RWPE1 (cell line): ENCODE data around the gene SPATA7.

ENCODE experiments used
- CTCF ChIA-PET: fragments of 350-600 bp; sonication (Branson Sonifier 250); formaldehyde crosslinking; extraction: SDS; loops from one replicate; lab custom pipeline; 2021; lab: Yijun Ruan, JAX
- POLR2A ChIA-PET: fragments of 400-600 bp; formaldehyde crosslinking; extraction: SDS; loops from one replicate; lab custom pipeline; 2020; ENCODE audit warnings: antibody characterized with exemption; ENCODE audit not compliant: low non-redundant PET; lab: Yijun Ruan, JAX
- DNase-seq: peaks from one replicate; pipeline ENCODE4 v3.0.0; 2012; ENCODE audit warnings: low spot score
- H3K27ac ChIP-seq: fragments of 450-650 bp; 2 replicates; pipeline ENCODE4 v1.5.1; 2017
- TF ChIP-seq, protein P1 (sequence below): fragments of 450-650 bp; conservative IDR thresholded peaks from 2 replicates; pipeline ENCODE4 v1.5.1; 2017; ENCODE audit warnings: low read depth, mild to moderate bottlenecking

The SPATA7 gene

DNA sequence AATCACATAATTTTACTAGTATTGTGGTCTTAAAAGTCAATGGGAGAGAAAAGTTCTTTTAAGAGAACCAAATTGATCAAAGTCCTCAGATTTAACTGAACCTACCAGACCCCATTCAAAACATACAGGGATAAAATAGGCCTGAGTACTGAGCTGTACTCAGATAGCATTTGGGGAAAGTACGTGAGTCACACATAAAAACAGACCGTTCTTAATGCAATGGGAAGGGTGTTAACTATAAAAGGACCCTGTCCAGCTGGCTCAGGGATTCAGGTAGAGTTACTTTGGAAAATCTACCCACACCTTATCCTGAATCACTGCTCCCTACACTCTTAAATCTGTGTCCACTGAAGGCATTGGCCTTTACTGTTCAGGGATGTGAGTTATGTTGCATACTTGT lies 91.4 kb downstream of the SPATA7 start:
- ChIA-PET CTCF (no interaction called here), POLR2A (no interaction called here)
- no peak for DNase-seq
- no peak overlapping the region for H3K27ac ChIP-seq
- TF ChIP-seq, protein P1, sequence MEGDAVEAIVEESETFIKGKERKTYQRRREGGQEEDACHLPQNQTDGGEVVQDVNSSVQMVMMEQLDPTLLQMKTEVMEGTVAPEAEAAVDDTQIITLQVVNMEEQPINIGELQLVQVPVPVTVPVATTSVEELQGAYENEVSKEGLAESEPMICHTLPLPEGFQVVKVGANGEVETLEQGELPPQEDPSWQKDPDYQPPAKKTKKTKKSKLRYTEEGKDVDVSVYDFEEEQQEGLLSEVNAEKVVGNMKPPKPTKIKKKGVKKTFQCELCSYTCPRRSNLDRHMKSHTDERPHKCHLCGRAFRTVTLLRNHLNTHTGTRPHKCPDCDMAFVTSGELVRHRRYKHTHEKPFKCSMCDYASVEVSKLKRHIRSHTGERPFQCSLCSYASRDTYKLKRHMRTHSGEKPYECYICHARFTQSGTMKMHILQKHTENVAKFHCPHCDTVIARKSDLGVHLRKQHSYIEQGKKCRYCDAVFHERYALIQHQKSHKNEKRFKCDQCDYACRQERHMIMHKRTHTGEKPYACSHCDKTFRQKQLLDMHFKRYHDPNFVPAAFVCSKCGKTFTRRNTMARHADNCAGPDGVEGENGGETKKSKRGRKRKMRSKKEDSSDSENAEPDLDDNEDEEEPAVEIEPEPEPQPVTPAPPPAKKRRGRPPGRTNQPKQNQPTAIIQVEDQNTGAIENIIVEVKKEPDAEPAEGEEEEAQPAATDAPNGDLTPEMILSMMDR = no peak

DNA sequence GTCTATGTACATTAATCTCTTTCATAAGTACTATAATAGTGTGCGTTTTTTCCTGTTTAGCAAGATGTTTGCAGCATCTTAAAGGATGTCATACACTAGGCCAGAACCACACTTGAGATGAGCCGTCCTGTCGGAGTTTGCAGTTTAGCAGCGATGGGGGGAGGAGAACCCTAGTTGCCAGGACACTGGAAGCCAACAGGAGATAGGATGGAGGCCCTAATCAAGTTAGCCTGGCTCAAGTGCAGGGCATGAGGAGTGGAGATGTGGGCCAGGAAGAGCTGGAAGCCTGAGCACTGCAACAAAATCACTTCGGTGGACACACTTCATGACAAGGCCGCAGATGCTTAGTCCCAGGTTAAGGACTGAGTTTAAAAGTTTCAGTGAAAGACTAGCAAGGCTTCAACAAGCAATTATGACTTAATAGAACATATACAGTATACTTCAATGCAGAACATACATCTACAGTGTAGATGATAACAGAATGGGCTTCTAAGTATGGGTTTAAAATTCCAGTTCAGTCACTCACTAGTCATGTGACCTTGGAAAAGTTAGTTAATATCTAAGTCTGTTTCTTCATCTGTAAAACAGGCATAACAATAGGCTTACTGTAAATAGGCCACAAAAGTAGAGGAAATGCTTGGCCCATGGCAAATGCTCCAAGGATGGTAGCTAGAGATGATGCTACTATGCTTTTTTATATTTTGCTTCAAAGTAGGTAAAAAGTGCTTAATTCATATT lies 92.2 kb downstream of the SPATA7 start:
- no peak for DNase-seq
- H3K27ac ChIP-seq = no peak overlapping the region
- POLR2A ChIA-PET = no interaction called here
- TF ChIP-seq, protein P1 = no peak
- CTCF ChIA-PET = no interaction called here

DNA sequence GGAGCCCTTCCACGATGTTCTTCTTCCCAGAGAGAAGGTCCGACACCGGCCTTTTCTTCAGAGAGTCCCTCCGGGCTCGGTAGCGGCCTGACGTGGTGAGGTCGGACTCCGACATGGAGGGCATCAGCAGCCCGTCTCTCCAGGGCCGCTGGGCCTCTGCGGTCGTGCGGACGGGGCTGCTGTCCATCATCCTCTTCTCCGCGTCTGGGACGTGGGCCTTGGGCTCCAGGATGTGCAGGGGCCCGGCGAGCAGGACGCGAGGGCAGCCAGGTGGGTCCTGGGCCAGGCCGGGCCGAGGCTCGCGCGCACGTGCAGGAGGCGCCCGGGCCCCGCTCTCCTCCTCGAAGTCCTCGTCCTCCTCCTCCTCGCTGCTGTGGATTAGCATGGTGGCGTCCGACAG lies 93.5 kb downstream of the SPATA7 start:
- H3K27ac ChIP-seq = no peak overlapping the region
- ChIA-PET POLR2A (no interaction called here), CTCF (no interaction called here)
- TF ChIP-seq, protein P1 = no peak
- DNase-seq = no peak

DNA sequence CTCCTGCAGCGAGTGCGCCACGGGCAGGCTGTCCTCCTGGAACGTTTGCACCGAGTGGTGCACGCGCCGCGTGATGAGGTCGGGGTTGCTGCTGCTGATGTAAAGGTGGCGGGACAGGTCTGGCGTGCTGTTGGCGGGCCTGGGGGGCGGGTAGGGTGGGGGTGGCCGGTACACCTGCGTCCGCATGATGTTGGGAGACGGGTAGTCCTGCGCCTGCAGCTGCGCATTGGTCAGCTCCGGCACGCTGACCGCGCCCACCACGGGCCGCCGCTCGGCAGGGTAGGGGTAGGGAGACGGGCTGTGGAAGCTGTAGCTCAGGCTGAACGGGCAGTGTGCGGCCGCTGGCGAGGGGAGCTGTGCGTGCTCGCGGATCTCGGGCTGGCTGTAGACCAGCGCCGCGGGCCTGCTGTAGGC lies 94.1 kb downstream of the SPATA7 start:
- TF ChIP-seq, protein P1 = no peak
- no peak overlapping the region for H3K27ac ChIP-seq
- DNase-seq = no peak
- ChIA-PET POLR2A (no interaction called here), CTCF (no interaction called here)

DNA sequence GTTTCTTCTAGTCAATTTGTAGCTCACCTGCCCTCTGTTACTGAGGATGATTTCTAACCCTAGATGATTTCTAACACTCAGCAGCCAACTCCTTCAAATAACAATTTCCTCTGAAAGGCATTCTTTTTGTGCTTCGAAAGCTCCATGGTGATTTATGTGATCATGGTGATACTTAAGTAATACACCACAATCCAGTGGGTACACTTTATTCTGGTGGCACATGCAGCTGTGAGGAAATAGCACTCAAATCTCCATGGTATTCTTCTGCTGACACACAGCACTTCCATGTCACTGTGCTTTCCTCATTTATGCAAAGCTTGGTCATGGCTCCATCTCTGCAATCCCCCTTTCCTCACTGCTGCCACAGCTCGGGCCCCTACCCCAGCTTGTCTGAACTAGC lies 95.6 kb downstream of the SPATA7 start:
- DNase-seq = no peak
- ChIA-PET CTCF (interaction anchor here (0.5 kb wide), 1 partner anchor 422 kb away, joined by 7 read pairs; no protein-coding TSS in a partner anchor), POLR2A (no interaction called here)
- no peak overlapping the region for H3K27ac ChIP-seq
- TF ChIP-seq, protein P1 = no peak

DNA sequence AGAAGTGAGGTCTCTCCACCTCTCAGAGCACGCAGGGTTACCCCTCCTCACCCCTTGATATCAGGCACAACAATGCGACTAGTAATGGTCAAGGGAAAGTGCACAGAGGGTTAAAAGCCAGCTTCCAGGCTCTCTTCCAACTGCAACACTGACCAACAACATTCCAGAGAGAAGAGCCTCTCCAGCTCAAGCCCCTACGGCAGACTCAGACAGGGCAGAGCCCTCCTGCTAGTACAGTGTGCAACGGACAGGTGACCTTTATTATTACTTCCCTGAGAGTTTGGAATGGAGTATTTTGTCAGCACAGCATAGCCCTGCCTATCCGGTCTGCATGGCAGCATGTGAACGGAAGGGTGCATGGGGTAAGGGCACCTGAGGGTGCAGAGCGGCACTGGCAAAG lies 96.3 kb downstream of the SPATA7 start:
- CTCF ChIA-PET = no interaction called here
- POLR2A ChIA-PET = no interaction called here
- no peak overlapping the region for H3K27ac ChIP-seq

More for the DNA sequence above, 96.3 kb downstream of the SPATA7 start:
- TF ChIP-seq, protein P1 = no peak
- no peak for DNase-seq
